HG03064 (cell line): Measurements from ENCODE around the gene OTOF.
"Not testable (repeated sequence)": the region's sequence is repeated elsewhere in the genome, so short reads cannot be mapped to it uniquely, and the experiment has no call there.

Experiments used
- ATAC-seq: cut with Tn5 transposase; IDR thresholded peaks from one replicate; pipeline ENCODE4 v1.9.1; 2021; ENCODE audit warnings: low read depth; ENCODE audit not compliant: unreplicated experiment

OTOF gene

DNA sequence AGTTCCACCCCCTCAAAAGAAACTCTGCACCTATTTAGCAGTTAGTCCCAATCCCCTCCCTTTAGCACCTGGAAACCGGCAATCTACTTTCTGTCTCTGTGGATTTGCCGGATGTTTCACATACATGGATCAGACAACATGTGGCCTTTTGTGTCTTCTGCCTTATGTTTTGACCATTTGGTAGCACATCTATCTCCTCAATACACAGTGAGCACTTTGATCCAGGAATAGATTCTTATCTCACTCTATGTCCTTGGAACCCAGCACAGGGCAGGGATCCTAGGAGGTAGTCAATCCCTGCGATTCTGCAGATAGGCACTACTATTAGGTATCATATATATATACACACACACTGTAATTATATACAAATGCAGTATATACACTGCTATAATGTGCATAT, 3.8 kb upstream of the OTOF start:
- no peak for ATAC-seq

DNA sequence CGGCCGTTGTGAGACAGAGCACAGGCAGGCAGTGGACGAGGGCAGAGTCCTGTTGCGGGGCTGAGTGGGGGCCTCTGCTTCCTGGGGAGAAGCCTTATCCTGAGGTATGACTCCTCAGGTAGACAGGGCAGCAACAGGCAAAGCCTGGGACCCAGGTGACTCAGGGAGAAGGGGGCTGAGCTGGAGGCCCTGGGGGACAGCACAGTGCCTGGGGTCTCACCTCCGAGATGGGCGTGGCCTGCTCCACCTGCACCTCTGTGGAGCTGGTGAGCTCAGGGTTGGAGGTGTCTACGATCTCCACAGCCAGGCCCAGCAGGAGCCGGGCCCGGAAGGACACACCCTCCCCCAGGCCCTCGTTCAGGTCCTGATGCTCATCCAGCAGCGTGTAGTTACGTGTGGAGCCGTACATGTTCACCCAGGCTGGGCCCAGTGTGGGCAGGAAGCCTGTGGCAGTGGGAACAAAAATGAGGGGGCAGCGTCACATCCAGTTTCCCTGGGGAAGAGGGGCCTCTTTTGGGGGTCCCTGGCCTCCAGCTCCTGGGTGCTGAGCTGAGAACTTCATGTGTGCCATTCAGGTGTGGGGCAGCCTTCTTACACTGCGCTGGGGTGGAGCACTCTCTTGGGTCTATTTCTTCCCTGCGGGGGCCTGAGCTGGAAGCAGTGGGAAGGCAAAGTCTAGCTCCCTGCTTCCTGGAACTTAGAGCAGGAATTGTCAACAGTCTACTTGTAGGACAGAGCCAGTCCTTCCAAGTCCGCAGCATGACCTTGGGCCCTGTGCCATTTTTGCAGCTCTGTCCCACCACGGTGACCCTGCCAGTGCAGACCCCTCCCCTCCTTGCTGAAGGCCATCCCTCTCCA, 2.9 kb upstream of the OTOF start:
- ATAC-seq = no peak

DNA sequence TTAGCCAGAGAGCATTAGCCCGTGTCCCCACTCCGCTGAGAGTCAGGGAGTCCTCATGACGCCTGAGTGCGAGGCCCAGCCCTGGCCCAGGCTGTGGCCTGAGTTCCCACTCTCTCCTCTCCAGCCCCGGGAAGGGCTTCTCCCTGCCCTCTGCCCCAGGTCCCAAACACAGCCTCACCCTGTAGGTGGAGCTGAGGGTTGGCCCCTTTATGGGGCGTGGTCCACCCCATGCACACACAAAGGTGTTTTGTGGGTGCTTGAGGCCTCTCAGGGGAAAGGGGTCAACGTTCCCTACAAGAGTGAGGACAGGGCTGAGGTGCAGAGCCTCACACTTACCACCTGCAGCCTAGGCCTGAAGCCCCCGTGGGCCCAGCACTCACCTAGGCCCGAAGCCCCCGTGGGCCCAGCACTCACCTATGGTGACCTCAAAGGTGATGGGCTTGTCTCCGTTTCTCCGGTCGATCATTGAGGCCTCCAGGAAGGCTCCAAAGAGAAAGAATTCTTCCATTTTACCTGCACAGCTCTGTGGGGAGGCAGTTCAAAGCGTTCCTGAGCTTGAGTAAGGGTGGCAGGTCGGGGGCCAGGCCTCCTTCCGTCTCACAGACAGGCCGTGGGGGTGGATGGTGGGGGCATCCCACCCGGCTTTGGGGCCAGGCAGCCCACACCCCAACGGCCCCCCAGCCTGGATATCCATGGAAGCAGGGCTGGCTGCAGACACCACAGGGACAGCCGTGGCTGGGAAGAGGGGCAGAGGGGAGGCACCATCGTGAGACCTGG, 2.1 kb upstream of the OTOF start:
- no peak for ATAC-seq

DNA sequence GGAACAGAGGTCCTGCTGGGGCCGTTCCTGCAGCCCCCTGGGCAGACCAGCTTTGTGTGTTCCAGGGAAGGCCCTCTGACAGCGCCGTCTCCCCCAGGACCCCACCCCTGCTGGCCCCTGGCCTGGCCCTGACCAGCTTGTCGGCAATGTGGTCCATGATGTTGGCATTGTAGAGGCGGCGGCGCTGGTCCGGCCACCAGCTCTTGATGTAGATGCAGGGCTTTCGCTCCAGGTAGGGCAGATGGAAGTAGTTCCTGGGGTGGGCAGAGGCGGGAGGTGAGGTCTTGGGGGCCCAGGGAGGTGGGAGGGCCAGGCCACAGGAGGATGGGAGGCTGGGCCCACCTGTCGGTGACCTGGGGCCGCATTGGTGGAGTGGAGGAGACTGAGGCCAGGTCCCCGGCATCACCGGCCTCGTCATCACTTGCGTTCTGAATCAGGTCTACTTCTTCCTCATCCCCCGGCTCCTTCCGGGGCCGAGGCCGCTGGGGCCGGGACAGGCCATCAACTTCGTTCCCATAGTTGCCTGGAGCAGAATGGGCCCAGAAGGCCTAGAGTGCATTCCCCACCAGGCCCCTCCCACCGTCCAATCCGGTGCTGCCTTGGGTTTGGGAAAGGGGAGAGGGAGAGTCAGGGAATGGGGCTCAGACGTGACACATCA, 1.3 kb upstream of the OTOF start:
- no peak for ATAC-seq

DNA sequence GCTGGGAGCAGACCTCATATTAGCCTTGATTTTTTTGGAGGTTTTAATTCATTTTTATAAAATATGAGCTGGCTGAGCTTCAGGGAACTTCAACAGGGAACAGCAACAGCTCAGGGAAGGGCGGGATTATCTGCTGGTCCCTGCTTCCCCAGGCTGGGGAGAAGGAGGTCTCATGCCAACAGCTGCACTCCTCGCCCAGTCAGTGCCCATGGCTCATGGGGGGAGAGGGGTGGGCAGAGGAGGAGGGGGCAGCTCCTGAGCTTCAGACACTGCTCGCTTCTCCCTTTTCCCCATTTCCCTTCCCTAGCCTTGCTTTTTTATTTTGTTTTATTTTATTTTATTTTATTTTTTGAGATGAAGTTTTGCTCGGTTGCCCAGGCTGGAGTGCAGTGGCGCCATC, 442 bp upstream of the OTOF start:
- ATAC-seq = no peak

DNA sequence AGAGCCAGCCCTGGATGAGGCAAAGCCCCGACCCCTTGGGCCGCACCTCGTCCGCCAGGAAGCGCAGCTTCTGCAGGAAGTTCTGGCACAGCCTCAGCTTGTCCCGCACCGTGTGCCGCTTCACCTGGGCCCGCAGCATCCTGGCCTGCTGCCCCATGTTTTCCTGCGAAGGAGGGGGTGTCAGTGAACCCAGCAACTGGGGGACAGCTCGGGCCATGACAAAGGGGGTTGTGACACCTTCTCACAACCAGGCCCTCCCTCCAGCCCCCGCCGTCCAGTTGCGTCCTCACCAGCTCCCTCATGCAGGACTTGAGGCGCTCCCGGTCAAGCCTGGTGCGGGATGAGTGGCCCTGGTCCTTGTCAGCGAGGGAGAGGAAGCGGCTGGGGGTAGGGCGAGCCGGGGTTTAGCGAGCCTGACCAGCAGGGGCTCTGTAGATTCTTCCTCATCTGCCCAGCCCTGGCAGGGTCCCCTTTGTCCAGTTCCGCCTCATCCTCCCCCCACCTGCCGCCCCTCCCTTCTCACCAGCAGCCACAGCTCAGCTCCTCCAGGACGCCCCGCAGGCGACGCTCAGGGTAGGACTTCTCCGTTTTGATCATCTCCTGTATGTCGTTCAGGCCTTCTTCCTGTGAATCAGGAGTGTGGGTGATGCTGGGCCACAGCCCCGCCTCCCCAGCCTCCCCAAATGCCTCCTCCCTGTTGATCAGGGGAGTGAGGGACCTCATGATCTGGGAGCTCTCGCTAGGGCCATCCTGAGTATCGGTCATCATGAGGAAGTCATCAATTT, 606 bp downstream of the OTOF start:
- ATAC-seq = no peak

DNA sequence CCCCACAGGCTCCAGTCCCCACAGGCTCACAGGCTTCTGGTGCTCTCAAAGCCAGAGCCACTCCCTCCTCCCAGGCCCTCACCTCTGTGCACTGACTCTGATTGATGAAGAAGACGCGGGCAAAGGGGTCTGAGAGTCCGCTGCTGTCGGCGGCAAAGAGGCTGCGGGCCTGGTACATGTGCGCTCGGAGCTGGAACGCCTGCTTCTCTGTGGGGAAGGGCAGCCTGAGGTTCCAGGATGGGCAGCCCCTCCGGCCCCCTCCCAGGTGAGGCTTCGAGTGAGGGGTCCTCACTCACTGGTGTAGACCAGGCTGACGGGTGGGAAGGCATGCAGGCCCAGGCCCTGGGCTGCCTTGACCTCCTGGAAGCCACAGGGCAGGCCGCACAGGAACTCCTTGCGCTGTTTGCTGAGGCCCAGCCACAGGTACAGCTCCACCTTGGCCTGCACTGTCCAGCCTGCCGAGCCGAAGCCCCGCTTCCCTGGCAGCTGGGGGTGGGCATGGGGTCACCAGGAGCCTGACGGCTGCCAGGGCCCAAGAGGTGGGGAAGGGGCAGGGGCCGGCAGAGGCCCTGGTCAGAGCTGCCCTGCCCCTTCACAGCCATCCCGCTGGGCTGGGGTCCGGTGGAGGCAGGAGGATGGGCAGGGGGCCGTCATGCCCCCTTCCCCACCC, 2.0 kb downstream of the OTOF start:
- no peak for ATAC-seq

DNA sequence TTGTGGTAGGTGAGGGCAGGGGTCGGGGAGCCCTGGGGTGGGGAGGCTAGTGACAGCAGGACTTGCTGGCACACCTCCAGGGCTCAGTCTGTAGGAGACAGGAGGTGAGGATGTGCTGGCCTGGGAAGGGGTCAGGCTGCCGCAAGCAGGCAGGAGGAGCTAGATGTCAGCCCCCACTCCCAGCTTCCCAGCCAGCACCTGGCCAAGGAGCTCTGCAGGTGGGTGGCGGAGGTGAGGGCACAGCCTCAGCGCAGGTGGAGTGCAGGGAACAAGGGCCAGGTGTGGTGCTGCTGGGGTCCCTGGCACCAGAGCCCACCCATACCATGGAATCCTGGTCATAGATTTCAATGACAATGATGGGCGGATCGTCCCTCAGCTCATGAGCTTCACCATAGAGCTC, 2.9 kb downstream of the OTOF start:
- no peak for ATAC-seq

DNA sequence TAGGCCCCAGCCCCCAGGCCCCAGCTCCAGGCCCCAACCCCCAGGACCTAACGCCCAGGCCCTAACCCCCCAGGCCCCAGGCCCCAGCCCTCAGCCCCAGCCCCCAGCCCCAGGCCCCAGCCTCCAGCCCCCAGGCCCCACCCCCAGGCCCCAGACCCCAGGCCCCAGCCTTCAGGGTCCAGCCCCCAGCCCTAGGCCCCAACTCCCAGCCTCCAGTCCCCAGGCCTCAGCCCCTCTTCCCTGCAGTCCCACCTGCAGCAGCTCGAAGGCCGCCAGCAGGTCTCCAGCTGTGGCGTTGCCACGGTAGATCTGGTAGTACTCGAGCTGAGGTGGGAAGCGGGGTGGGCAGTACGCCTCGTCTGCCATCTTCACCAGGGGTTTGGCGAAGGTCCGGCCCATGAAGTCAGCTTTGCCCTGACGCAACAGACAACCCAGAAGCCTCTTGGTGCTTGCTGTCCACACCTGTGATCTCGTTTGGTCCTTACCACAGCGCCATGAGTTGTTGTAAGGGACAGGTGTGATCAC, 3.6 kb downstream of the OTOF start:
- no peak for ATAC-seq

DNA sequence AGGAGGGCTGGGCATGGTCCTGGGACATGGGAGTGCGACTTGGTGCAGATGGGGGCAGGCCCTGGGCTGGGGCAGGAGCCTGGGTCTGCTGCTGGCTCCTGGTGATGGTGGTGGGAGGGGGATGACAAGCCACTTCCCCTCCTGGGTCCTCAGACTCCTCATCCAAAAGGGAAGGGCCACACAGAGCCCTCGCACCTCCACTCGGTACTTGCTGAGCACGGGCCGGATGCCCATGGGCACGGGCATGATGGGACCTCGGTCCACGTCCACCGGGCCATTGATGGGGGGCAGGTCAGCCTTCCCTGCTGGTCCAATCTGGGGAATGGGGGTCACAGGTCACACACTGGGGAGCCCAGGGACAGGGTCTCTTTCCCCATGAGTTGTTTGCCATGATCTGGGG, 4.1 kb downstream of the OTOF start:
- no peak for ATAC-seq

DNA sequence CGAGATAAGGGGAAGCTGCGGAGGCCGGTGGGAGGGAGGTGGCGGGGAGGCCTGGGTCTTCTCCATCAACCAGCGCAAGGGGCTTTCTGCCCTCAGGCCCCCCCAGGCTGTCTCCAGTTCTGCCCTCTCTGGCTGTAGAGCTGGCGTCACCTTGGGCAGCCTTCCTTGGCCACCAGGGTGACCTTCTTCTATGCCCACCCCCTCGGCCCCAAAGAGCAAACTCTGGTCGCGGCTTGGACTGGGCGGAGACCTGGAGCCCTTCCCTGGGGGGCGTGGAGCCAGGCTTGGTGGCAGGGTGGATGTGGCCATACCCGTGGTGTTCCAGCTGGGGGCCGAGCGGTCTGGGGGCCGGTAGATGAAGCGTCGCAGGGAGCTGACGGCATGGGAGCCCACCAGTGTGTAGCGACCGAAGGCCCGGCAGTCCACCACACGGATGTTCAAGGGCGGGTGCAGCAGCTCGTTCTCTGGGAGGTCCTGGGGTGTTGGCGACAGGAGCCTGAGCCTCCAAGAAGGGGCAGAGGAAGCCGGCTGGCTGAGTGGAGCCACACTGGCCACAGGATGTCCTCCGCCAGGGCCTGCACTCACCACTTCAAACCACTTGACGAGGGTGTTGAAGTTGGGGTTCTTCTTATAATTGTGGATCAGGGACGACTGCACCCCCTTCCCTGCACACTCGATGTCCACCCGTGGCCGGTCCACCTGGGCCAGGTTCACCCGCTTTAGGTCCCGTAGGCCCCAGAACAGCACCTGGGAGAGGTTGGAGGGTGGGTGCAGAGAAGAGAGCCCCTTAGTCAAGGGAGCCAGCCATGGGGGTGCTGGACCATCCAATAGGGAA, 4.9 kb downstream of the OTOF start:
- no peak for ATAC-seq

DNA sequence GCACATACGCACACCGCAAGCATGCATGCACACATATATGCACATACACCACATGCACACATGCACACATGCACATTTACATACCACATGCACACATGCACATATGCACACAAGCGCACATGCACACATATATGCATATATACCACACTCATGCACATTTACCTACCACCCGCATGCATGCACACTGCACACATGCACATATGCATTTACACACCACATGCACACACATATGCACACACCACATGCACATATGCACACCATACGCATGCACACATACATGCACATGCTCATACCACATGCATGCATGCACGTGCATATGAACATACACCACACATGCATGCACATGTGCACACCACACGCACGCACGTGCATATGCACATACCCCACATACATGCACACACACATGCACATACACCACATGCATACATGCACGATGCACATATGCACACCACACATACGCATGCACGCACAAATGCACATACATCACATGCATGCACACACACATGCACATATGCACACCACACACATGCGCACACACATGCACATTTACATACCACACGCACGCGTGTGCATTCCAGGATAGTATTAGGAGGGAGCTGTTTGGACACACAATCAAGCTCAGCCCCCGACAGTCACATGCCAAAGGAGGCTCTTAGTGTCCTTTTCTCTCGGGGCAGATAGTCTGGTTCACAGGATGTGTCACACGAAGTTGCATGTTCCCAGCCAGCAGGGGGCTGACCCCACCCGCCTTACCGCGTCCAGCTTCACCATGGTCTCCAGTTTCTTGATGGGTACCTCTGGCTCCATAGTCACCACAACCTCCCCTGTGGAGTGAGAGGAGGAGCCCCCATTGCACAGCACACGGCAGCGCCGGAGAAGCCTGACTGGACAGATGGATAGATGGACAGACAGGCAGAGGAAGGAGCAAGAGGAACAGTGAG, 5.9 kb downstream of the OTOF start:
- no peak for ATAC-seq

DNA sequence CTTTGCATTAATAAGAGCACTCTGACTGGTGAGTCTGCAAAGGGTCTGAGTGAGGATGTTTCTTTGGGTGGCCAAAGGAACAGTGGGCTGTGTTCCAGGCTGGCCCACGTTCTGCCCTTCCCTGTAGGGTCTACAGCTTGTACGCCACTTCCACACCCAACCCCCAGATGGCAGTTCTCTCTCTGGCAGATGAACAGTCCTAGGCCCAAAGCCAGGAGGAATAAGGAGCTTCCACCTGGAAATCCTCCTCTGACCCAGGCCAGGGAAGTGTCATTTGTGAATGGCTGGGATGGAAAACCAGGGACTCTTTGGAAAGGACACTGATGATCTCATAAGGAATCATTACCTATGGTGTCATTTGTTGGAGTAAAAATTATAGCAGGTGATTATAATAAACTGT, 6.6 kb downstream of the OTOF start:
- ATAC-seq = no peak

DNA sequence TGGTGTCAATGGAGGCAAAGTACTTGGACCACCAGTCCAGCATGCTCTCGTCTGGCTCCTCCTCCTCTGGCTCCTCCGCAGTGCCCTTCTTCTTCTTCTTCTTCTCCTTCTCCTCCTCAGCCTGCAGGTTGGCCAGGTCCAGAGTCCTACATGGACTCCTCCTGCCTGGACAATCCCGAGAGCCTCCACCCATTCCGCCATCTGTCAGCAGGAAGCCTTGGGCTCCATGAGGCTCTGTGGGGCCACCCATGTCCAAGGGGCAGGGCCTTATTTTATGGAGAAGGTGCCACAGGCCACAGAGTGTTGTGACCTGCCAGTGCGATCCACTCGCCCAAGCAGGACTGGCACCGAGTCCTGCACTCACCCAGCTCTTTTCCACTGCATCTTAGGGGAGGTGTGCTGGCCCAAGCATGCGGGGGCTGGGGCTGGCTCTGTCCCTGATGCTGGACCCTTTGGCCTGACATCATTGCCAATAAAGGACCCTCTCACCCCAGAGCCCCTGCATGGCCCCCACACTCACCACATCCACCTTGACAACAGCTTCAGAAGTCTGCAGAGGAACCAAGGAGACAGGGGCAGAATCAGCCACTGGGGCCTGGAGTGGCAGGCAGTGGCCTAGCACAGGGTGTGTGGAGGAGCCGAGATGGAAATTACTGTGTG, 7.2 kb downstream of the OTOF start:
- no peak for ATAC-seq

DNA sequence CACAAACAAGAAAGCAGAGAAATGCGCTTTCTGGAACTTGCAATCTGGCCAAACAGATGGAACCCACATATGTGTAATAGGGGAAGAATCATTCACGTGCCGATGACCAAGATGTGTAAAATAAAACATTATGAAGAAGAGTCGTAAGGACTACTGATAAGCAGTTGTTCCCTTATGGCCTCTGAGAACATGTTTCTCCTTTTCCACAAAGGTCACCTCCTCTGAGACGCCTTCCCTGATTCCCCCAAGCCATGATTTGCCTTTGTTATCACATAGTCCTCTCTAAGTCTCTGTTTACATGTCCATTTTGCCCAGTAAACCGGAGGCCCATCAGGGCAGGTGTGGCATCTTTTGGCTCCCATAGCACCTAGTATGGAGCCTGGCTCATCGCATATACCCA, 8.0 kb downstream of the OTOF start:
- ATAC-seq = no peak

DNA sequence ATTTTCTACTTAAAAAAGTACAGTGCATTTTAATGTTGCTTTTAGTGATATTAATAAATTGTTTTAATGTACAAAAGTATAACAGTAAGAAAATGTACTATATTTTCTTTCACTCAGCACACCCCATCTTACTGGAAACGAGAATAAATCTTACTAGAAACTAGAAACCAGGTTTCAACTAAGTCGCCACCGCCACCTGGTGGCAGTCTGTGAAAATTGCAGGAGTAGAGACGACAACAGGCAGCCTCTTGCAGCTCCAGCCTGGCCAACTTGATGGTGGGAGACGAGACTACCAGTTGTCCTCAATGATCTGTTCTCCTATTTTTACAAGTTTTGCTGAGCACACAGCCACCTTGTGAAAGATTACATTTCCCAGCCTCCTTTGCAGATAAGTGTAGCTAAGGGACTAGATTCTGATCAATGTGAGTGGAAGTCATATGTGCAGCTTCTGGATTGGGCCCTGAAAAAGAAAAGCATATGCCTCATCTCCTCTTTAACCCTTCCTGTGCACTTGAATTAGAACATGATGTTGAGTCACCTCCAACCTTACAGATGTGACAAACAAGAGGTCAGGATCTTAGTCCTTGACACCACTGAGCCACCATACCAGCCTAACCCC, 8.7 kb downstream of the OTOF start:
- no peak for ATAC-seq

DNA sequence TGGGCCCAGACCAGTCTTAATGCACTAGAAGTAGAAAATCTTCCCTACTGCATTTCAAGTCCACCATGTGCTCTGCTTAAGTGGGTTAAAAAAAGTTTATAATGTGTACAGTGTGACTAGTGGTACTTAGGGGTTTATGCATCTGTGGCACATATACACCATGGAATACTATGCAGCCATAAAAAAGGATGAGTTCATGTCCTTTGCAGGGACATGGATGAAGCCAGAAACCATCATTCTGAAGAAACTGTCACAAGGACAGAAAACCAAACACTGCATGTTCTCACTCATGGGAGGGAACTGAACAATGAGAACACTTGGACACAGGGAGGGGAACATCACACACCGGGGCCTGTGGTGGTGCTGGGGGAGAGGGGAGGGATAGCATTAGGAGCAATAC, 9.4 kb downstream of the OTOF start:
- not testable (repeated sequence) for ATAC-seq
